GM18507 (cell line): Measurements from ENCODE around the gene LRRC4C.
"Not testable (repeated sequence)": the region's sequence is repeated elsewhere in the genome, so short reads cannot be mapped to it uniquely, and the experiment has no call there.

ENCODE experiments used
- DNase-seq: peaks from one replicate; pipeline ENCODE4 v3.0.0; 2011; ENCODE audit warnings: low read depth; ENCODE audit not compliant: insufficient read length; ENCODE audit errors: extremely low spot score
- FAIRE-seq: peaks from 2 replicates; lab custom pipeline; 2011; peaks lifted over from hg19 to GRCh38; lab: Jason Lieb, UNC

The LRRC4C gene

DNA sequence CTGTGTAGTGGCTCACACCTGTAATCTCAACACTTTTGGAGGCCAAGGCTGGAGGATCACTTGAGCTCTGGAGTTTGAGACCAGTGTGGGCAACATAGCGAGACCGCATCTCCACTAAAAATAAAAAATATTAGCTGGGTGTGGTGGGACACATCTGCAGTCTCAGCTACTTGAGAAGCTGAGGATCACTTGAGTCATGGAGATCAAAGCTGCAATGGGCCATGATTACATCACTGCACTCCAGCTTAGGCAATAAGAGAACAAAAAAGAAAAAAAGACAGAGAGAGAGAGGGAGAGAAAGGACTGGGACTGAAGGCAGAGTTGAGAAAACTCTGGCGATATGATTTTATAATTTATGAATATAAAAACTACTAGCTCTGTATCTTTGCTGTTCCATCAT lies 473.1 kb downstream of the LRRC4C start:
- FAIRE-seq: no peak
- no peak for DNase-seq

DNA sequence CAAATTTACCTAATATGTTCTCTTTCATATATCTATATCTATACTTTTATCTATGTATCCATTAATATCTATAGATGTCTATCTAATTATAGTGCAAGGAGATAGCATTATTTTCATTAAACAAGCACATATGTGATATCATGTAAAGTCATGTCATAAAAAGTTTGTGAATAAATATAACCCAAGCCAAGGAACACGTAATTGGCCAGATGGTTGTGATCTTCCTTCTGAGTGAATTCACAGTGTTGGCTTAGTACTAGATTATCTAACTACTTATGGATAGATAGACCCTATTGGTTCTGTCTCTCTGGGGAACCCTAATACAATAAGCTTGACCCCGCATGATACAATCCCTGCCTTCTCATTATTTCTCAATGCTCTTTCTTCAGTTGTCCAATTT lies 484.4 kb downstream of the LRRC4C start:
- FAIRE-seq (no peak), DNase-seq (no peak)

DNA sequence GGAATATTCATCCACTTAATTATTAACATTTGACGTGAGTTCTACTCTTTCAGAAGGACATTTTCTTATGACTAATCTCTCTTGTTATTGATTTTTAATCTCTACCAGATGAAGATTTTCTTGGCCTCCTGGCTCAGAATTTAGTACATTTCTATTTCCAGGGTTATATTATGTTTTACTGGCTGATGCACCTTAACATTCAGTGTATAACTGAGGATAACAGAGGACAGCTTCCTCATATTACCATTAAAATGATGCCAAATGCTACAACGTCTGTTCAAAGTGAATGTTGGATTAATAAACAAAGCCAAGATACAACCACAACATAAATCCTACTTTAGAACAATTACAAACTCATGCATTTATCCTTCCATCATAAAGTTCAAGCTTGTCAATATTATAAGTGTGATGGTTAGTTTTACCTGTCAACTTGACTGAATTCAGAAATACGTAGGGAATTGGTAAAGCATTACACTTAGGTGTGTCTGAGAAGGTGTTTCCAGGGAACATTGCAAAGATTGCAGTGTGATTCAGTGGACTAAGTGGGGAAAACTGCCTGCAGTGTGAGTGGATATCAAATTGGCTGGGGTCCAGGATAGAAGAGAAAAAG lies 485.2 kb downstream of the LRRC4C start:
- FAIRE-seq: no peak
- DNase-seq: no peak

DNA sequence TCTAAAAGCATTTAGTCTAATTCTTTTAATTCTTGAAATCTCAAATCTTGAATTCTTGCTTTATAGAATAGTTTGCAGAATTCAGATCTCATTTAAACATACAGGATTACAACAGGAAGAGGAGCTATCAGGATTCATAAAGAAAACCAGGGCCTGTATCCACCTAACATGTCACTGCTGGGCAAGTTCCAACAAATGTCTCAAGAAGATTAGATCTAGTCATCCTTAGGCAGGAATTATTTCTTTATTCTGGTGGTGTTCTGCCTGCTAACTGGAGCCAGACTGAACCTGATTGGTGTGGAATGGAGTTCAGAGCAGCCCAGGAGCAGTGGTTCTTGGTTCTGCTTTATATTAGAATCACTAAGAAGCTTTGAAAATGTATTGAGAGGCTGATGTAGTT lies 500.7 kb downstream of the LRRC4C start:
- DNase-seq (no peak), FAIRE-seq (no peak)

DNA sequence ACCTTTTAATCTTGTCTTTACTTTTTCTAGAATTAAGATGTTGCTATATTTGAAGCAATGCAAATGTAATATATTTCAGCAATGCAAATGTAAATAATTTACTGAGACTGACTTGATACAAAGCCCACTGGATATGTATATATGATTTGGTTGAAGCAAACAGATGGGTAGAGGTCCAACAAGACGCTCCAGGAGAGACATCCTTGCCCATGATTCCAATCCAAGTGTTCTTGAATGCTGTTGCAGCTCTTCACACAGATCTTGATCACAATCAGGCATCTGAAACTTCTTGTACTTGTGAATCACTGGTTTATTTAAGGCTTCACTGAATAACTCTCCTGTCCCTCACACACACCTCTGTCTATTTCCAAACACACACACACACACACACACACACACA lies 507.0 kb downstream of the LRRC4C start:
- DNase-seq: no peak
- FAIRE-seq: no peak

DNA sequence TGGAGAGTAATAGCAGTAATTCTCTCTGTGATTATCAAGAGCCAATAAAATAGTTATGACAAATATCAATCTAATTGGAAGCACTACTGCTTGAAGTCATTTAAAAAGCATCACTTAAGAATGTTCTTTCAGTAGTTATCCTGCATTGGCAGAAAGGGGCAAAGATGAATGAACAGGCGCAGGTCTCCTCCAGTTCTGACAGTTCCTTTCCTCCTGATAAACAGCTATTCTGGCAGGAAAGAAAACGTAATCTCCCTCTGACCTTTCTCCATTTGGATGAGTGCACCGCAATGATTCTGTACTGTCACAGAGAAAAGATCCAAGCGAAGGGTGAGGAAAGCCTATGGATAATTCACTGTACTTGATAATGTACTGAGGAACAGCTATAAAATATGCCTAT lies 521.5 kb downstream of the LRRC4C start:
- no peak for DNase-seq
- FAIRE-seq: no peak

DNA sequence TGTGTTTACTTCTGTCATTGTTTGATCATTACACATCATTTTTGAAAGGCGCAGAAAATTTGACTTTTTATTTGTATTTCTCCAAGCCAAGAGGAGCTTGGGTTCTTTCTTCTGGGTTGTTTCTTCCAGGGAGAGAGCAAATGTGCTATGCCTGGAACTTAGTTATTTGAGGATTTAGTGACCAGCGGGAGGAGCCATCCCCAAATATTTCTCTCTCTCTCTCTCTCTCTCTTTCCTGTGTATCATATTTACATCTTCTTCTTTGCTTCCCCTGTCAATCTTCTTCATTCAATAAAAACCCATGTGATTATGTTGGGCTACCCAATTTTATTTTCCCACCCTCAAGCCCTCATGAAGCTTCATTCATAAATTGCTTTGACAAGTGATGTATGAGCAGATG lies 534.5 kb downstream of the LRRC4C start:
- DNase-seq (no peak), FAIRE-seq (no peak)

DNA sequence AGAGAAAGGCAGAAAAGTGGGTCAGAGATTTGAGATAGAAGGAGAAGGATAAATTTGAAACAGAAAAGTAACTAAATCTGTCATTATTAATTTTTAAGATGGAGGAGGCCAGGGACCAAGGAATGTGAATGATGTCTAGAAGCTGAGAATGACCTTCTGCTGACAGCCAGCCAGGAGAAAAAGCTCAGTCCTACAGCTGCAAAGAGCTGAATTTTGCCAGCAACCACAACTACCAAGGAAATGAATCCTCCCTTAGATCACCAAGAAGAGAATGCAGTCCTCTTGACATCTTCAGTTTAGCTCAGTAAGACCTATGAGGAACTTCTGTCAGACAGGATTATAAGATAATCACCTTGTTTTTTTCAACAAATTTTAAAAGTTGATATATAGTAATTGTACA lies 538.2 kb downstream of the LRRC4C start:
- FAIRE-seq: no peak
- no peak for DNase-seq

DNA sequence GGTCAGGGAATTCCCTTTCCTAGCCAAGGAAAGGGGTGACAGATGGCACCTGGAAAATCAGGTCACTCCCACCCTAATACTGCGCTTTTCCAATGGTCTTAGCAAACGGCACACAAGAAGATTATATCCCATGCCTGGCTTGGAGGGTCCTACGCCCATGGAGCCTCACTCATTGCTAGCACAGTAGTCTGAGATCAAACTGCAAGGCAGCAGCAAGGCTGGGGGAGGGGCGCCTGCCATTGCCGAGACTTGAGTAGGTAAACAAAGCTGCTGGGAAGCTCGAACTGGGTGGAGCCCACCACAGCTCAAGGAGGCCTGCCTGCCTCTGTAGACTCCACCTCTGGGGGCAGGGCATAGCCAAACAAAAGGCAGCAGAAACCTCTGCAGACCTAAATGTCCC lies 548.7 kb downstream of the LRRC4C start:
- not testable (repeated sequence) for DNase-seq, FAIRE-seq

DNA sequence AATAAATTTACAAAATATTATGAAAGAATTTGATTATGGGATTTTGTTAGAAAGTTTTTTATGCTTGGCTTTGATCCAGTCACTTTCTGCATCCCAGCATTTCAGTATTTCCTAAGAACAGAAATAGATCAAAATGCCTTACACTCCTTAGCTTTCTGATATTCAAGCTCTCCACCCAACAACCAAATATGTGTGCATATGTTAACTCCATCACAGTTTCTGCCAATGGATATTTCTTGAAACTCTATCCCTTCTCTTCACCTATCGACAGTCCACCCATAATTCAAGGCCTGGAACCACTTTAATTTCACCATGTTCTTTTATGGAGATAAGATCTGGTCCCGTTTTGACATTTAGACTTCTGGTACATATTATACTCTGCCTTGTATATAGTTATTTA lies 565.0 kb downstream of the LRRC4C start:
- FAIRE-seq: no peak
- no peak for DNase-seq

DNA sequence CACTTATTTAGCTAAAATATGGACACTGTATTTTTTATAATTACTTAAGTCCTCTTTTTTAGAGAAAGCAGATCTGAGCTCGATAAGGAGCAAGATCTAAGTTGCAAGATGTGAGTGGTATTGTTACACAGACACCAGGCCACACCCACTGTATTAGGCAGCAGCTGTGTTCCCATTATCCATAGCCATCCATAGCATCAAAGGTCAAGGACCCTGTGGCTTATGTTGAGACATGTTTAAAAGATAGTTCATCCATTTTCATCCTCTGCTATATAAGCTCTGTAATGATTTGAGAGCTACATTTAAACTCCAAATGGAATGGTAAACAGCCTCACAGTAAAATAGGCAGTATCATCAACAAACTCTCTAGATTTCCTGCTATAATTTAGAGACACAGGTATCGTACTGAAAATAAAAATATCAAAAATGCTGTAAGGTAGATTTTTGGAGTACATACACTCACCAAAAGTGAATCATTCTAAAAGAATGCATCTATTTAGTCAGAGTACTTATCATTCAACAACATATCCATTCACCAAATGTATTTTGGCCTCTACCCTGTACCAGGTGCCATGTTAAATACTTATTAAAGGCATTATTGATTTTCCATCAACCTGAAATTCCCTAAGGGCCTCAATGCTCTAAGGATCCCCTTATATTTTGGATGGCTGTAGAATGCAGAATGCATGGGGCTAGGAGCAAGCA lies 574.0 kb downstream of the LRRC4C start:
- FAIRE-seq (no peak), DNase-seq (no peak)

DNA sequence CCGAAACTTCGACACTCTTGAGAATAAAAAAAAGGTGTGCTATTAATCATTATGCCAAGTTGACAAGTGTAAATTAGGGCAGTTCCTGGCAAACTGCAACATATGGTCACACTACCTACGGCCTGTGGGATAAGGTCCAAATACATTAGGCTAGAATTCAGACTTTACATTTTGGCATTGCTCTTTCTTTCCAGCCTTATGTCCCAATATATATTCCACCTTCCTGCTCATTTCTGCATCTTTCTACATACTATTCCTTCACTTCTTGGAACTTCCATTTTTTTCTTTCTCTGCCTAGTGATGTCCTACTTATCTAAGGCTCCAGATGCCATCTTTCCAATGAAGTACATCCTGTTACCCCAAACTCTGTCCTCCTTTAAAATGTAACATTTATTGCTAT lies 577.2 kb downstream of the LRRC4C start:
- FAIRE-seq (no peak), DNase-seq (no peak)

DNA sequence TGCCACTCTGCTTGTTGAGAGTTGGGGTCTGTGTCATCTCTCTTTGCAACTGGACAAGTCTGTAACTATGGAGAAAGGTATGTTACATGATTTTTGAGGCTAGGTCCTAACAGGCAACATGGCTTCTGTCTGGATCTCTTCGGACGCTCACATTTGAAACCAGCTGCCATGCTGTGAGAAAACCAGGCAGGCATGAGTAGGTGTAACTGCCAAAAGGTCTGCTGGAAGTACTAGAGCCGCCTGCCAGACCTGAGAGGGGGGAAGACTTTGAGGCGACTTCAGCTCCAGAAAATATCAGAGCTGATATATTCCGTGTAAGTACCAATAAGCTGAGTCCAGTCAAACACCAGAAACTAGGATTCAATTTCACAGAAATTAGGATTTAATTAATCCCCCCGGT lies 579.5 kb downstream of the LRRC4C start:
- FAIRE-seq (no peak), DNase-seq (no peak)

DNA sequence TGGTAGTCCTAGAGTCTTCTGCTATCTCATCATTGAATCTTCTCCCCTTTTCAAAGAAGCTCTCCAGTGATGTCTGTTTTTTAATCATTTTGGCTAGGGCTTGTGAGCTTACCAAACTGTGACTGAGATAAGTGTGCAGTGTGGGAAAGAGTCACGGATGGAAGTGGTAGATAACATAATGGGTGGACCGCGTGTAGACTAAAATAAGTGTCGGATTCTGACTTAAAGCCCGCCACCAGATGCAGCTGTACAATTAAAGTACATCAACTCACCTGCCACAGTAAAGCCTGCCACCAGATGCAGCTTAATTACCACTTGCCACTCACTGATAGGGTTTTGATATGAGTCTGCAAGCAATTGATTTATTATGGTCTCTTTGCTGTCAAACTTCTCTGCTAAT lies 581.5 kb downstream of the LRRC4C start:
- FAIRE-seq (no peak), DNase-seq (no peak)

DNA sequence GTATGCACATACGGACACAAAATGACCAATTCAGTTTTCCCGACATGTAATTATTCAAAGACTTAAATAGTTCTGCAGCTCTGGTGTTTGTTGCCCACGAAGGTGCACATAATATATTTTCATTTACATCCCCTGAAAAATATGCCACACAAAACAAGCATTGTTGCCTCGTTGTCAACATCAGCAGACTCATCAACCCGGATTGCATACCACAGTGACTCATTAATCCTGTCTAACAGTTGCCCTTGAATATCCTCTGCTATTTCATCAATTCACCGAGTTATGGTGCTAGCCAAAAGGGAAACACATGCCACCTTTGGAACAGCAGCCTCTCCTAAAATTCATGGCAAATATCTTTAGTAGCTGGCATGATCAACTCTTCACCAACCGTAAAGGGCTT lies 582.2 kb downstream of the LRRC4C start:
- FAIRE-seq (no peak), DNase-seq (no peak)

DNA sequence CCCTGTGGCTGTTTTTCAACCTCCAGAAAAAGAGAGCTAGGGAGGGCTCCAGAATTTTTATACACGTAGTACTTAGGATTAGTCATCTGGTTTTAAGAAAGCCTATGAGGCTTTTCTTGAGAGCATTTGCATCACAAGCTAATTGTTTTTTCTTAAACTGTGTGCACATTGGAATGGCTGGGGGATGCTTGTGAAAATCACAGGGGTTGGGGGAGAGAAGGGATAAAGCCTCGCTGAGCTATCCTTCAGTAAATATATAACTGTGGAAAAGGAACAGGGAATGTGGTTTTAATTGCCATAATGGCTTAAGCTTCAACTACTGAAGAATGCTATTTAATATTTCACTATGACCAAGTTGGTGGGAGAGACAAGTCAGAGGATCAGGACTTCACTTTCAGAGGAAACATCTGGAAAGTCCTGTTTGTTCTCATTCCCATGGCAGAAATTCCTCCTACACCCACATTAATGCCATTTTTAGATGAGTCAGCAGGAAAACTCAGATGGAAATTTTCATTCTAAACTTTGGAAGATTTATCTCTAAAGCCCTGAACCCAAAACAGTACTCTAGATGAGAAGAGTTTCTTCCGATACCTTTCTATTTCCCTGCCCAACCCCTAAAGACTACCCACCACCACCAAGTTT lies 591.3 kb downstream of the LRRC4C start:
- DNase-seq (no peak), FAIRE-seq (no peak)

DNA sequence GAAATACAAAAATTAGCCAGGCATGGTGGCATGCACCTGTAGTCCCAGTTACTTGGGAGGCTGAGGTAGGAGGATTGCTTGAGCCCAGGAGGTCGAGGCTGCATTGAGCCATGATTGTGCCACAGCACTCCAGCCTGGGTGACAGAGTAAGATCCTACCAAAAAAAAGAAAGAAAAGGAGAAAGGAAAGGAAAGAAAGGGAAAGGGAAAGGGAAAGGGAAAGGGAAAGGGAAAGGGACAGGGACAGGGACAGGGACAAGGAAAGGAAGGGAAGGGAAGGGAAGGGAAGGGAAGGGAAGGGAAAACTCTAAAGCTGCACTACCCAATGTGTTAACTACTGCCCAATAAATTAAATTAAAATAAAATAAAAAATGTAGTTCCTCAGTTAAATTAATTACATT lies 601.7 kb downstream of the LRRC4C start:
- not testable (repeated sequence) for DNase-seq, FAIRE-seq

DNA sequence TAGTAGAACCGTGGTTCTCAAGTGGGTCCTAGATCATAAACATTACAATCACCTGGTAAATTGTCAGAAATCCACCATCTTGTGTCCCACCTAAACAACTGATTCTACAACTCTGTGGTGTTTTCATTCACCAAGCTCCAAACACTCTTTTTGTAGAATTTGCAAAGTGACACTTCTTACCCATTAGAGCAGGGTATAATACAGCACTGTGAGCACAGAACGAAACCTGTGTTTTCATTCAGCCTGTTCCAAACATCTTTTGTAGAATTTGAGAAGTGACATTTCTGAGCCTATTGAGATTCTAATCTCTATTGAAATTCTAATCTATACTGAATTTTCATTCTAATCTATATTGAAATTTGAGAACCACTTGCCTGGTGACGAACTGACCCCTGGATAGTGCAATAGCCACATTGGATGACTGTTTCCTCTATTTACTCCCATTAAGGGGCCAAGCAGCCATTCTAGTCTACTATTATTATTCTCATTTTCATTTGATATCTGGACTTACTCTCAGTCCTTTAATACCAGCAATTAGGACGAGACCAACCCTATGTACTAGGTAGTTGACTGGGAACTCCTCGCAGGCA lies 616.6 kb downstream of the LRRC4C start:
- FAIRE-seq (no peak), DNase-seq (no peak)

DNA sequence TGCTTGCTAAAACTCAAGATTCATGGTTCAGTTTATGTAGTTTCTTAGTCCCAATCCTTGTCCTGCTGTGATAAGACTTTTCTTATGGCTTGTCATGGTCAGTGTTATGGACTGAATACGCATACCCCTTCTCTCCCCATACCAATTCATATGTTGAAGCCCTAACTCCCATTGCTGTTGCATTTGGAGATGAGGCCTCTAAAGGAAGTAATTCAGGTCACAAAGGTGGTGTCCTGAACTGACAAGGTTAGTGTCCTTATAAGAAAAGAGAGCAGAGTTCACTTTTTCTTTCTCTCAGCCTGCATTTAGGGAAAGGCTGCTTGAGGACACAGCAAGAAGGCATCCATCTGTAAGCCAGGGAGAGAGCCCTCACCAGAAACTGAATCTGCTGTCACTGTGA lies 618.2 kb downstream of the LRRC4C start:
- DNase-seq: no peak
- FAIRE-seq: no peak

DNA sequence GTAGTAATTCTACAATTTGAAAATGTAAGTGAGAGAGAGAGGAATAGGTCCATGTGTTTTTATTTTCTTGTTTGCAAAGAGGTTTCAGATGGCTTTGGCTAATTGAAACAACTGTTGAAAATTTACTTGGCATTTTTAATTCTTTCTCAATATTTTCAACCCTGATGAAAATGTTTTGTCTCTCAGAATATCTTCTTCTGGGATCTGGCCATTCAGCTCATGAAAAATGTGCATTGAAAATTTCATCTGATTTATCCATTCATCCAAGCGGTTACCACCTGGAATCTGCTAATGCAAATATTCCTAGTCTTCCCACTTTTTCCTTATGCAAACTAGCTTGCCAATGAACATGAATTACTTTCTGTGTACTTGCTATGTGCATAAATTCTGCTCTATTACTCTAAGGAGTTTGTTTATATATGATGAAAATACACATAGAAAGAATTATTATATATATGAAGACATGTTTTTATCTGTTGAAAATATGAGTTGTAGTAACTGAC lies 621.2 kb downstream of the LRRC4C start:
- FAIRE-seq (no peak), DNase-seq (no peak)

DNA sequence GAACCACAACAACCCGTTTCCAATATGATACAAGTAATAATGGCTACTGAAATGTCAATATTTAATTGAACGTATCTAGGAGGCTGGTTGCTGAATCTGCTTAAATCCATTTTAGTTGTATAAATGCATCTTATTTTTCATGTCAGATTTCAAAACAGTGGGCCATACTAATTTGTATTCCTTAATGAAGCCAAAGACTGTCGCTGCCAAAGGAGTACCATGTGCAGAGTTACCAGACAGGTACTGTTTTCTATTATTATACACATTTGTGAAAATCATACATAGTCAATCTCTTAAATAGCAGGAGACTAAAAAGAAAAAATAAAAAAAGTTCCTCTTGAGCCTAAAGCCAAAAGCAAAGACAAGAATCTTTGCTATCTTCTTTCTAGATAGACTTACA lies 632.3 kb downstream of the LRRC4C start:
- DNase-seq (no peak), FAIRE-seq (no peak)
